CD14-positive monocyte (primary cell): ENCODE measurements around the gene CST1. TPM values are rescaled to one million over a fixed set of nuclear protein-coding genes. Genes with fewer than 3 reads are reported as not detected.
"Not testable (repeated sequence)": the region's sequence is repeated elsewhere in the genome, so short reads cannot be mapped to it uniquely, and the experiment has no call there.

ENCODE experiments used
- DNase-seq, 3 donors: peaks; one replicate each; pipeline ENCODE4 v3.0.0-alpha.2; 2011 to 2022
- H2AFZ ChIP-seq: 2 replicates; pipeline ENCODE4 v1.6.0; 2012; ENCODE audit warnings: mild to moderate bottlenecking, low read depth, low read length, inconsistent platforms; ENCODE audit not compliant: insufficient read depth, poor library complexity, severe bottlenecking
- H3K27ac ChIP-seq, 2 donors: 1 replicate in 1 of 2; 2 replicates in 1 of 2; pipeline ENCODE4 v1.5.1; 2012 to 2013; ENCODE audit warnings: low read length in 2 of 2, control low read depth in 1 of 2, inconsistent platforms in 1 of 2, low read depth in 1 of 2, mild to moderate bottlenecking in 1 of 2
- H3K27me3 ChIP-seq, 2 donors: one replicate each; pipeline versions ENCODE4 v1.6.0 to v1.6.1; 2011 to 2013; ENCODE audit warnings: low read length in 2 of 2; ENCODE audit not compliant: control insufficient read depth in 2 of 2, insufficient read depth in 2 of 2
- H3K36me3 ChIP-seq, 2 donors: replicated peaks in 1 of 2; 1 replicate in 1 of 2; 2 replicates in 1 of 2; pipeline versions ENCODE4 v1.5.1 to v1.6.1; 2012 to 2013; ENCODE audit warnings: low read length in 2 of 2, control low read depth in 1 of 2, inconsistent platforms in 1 of 2, mild to moderate bottlenecking in 1 of 2; ENCODE audit not compliant: insufficient read depth in 2 of 2, control insufficient read depth in 1 of 2
- H3K4me1 ChIP-seq, 2 donors: 1 replicate in 1 of 2; 2 replicates in 1 of 2; pipeline versions ENCODE4 v1.5.1 to v1.6.1; 2012 to 2013; ENCODE audit warnings: low read length in 2 of 2, control low read depth in 1 of 2, inconsistent platforms in 1 of 2, mild to moderate bottlenecking in 1 of 2, moderate library complexity in 1 of 2; ENCODE audit not compliant: insufficient read depth in 2 of 2, control insufficient read depth in 1 of 2
- H3K4me2 ChIP-seq: replicated peaks from 2 replicates; pipeline ENCODE3; 2012; ENCODE audit warnings: low read length, moderate library complexity, mild to moderate bottlenecking; ENCODE audit not compliant: poor library complexity, severe bottlenecking; ENCODE audit errors: extremely low read depth
- H3K4me3 ChIP-seq, 3 experiments: fragments of 200-600 bp in 1 of 3; sonication (generic) in 1 of 3; replicated peaks in 1 of 3; 1 replicate in 2 of 3; 2 replicates in 1 of 3; pipeline ENCODE4 v1.5.1; 2011 to 2013; ENCODE audit warnings: low read length in 3 of 3, mild to moderate bottlenecking in 3 of 3, control low read depth in 2 of 3, low read depth in 2 of 3, inconsistent platforms in 1 of 3, moderate library complexity in 1 of 3
- H3K79me2 ChIP-seq: 2 replicates; pipeline ENCODE4 v1.6.0; 2012; ENCODE audit warnings: mild to moderate bottlenecking, control low read depth, inconsistent platforms, low read length, moderate library complexity; ENCODE audit not compliant: insufficient read depth
- H3K9ac ChIP-seq: 2 replicates; pipeline ENCODE4 v1.6.0; 2017; ENCODE audit warnings: low read length, mild to moderate bottlenecking; ENCODE audit not compliant: insufficient read depth, poor library complexity, severe bottlenecking
- H3K9me3 ChIP-seq, 2 donors: replicated peaks in 1 of 2; 1 replicate in 1 of 2; 2 replicates in 1 of 2; pipeline versions ENCODE4 v1.5.1 to v1.6.1; 2012 to 2013; ENCODE audit warnings: low read length in 2 of 2, control low read depth in 1 of 2; ENCODE audit not compliant: control insufficient read depth in 1 of 2, insufficient read depth in 1 of 2
- H4K20me1 ChIP-seq: 2 replicates; pipeline ENCODE4 v1.6.0; 2012; ENCODE audit warnings: mild to moderate bottlenecking, low read length, control low read depth, moderate library complexity; ENCODE audit not compliant: insufficient read depth
- H3K27ac Mint-ChIP-seq, 7 donors: one replicate each; pipeline ENCODE4 v1.8.0; 2020; ENCODE audit warnings: mild to moderate bottlenecking in 7 of 7, mixed read lengths in 7 of 7, moderate library complexity in 6 of 7, inconsistent platforms in 2 of 7
- H3K27me3 Mint-ChIP-seq, 3 donors: one replicate each; pipeline ENCODE4 v1.8.0; 2021 to 2022; ENCODE audit warnings: low read depth in 3 of 3, mild to moderate bottlenecking in 3 of 3, mixed read lengths in 3 of 3, moderate library complexity in 3 of 3, inconsistent platforms in 1 of 3
- H3K36me3 Mint-ChIP-seq, 2 donors: one replicate each; pipeline ENCODE4 v1.8.0; 2020; ENCODE audit warnings: mixed read lengths in 2 of 2, inconsistent platforms in 1 of 2, mild to moderate bottlenecking in 1 of 2
- H3K4me1 Mint-ChIP-seq: one replicate; pipeline ENCODE4 v1.8.0; 2020; ENCODE audit warnings: mild to moderate bottlenecking, mixed read lengths
- H3K4me3 Mint-ChIP-seq, 2 donors: one replicate each; pipeline ENCODE4 v1.8.0; 2020; ENCODE audit warnings: mild to moderate bottlenecking in 2 of 2, mixed read lengths in 2 of 2, moderate library complexity in 1 of 2
- H3K9me3 Mint-ChIP-seq, 7 donors: one replicate each; pipeline ENCODE4 v1.8.0; 2020 to 2022; ENCODE audit warnings: mixed read lengths in 7 of 7, mild to moderate bottlenecking in 6 of 7, moderate library complexity in 6 of 7, inconsistent platforms in 2 of 7
- WGBS: methylation state at CpG from one replicate; pipeline ENCODE4 v1.1.5; 2013; ENCODE audit warnings: missing lambda C conversion rate; ENCODE audit not compliant: insufficient coverage; 5-methylcytosine and 5-hydroxymethylcytosine counted together
- intact Hi-C, 2 donors: fragments of 100-400 bp; cut with micrococcal nuclease; formaldehyde crosslinking; loops; one replicate each; pipeline versions ENCODE4 v1.15.0 to v1.15.1; 2023
- polyA plus RNA-seq, 3 donors: library from polyadenylated mRNA; depleted of rRNA in 1 of 3; unstranded in 2 of 3; stranded (reverse) in 1 of 3; fragments of 300-500 nt in 2 of 3; fragments of >200 nt in 1 of 3; fragmentation: Illumina TruSeq in 2 of 3; gene quantifications; 1 replicate in 2 of 3; 2 replicates in 1 of 3; pipeline ENCODE4 v1.2.3, GENCODE V29; 2012 to 2021
- TF ChIP-seq, protein P1 (sequence below): fragments of 200-600 bp; IDR thresholded peaks from one replicate; pipeline ENCODE4 v1.8.0; 2022; ENCODE audit warnings: antibody characterized with exemption, mild to moderate bottlenecking

The CST1 gene
- polyA plus RNA-seq, 3 donors = not detected

- Histone ChIP-seq H4K20me1 (no peaks in the 10 kb centered on the region), H3K9ac (no peak overlapping the region), H3K27ac (no peak overlapping the region), H3K4me2 (no peak overlapping the region), H3K79me2 (no peaks in the 10 kb centered on the region), H3K27me3 (no peaks in the 10 kb centered on the region), H2AFZ (no peak overlapping the region), H3K9me3 (no peaks in the 10 kb centered on the region), H3K4me1 (no peaks in the 10 kb centered on the region), H3K36me3 (no peaks in the 10 kb centered on the region), H3K4me3 (no peak overlapping the region)
- TF ChIP-seq, protein P1, sequence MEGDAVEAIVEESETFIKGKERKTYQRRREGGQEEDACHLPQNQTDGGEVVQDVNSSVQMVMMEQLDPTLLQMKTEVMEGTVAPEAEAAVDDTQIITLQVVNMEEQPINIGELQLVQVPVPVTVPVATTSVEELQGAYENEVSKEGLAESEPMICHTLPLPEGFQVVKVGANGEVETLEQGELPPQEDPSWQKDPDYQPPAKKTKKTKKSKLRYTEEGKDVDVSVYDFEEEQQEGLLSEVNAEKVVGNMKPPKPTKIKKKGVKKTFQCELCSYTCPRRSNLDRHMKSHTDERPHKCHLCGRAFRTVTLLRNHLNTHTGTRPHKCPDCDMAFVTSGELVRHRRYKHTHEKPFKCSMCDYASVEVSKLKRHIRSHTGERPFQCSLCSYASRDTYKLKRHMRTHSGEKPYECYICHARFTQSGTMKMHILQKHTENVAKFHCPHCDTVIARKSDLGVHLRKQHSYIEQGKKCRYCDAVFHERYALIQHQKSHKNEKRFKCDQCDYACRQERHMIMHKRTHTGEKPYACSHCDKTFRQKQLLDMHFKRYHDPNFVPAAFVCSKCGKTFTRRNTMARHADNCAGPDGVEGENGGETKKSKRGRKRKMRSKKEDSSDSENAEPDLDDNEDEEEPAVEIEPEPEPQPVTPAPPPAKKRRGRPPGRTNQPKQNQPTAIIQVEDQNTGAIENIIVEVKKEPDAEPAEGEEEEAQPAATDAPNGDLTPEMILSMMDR = peak; percentile 67
- Mint-ChIP-seq H3K9me3 (no peaks in the 10 kb centered on the region), H3K27me3 (peaks cover 0 to 2% (median 0%) of the 10 kb centered on the region in 3 donors), H3K36me3 (no peaks in the 10 kb centered on the region), H3K27ac (no peak overlapping the region), H3K4me1 (no peaks in the 10 kb centered on the region), H3K4me3 (no peak overlapping the region)
- 55% methylated on average over 7 of the region's 8 CpGs for WGBS
- DNase-seq = no peak
- intact Hi-C loops = no loop called here
These were observed 31.7 kb upstream of the CST1 start for GRCh38 chr20:23782366-23782983.

DNA sequence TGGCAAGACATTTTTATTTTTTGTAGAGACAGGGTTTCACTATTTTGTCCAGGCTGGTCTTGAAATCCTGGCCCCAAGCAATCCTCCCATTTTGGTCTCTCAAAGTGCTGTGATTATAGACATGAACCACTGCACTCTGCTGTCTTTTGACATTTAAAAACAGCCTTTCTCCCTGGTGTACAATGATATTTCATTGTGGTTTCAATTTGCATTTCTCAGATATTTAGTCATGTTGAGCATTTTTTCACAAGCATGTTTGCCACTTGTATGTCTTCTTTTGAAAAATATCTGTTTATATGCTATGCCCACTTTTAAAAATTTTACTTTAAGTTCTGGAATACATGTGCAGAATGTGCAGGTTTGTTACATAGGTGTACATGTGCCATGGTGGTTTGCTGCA, 27.9 kb upstream of the CST1 start:
- H3K9me3 Mint-ChIP-seq, DNase-seq, H3K79me2 ChIP-seq, H4K20me1 ChIP-seq, H3K4me1 ChIP-seq, H3K27ac Mint-ChIP-seq, H3K4me2 ChIP-seq, intact Hi-C loops, H2AFZ ChIP-seq, H3K27ac ChIP-seq, H3K36me3 ChIP-seq, H3K36me3 Mint-ChIP-seq, H3K27me3 Mint-ChIP-seq, H3K4me3 ChIP-seq, H3K4me3 Mint-ChIP-seq, H3K4me1 Mint-ChIP-seq, H3K27me3 ChIP-seq, H3K9ac ChIP-seq, H3K9me3 ChIP-seq: not testable (repeated sequence)

DNA sequence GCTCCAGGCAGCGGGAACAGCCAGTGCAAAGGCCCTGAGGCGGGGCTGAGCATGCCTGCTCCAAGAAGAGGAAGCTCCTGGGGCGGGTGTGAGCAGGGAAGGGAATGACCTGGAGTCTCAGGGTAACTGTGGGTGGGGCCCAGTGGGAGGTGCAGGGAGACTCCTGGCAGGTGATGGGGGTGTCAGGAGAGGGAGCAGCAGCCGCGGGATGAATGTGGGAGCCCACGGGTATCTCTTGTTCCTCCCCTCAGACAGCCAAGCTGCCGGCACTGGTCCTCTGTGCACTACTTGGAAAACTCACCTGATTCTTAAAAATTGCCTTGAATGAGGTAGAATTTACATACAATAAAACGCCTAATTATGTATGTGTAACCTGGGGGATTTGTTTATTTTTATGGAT, 26.6 kb upstream of the CST1 start:
- H2AFZ ChIP-seq, H3K9me3 ChIP-seq, H3K9ac ChIP-seq, H3K4me3 ChIP-seq, H3K4me1 ChIP-seq, DNase-seq, H3K79me2 ChIP-seq, H3K4me3 Mint-ChIP-seq, H3K4me1 Mint-ChIP-seq, intact Hi-C loops, H3K9me3 Mint-ChIP-seq, H3K36me3 Mint-ChIP-seq, H4K20me1 ChIP-seq, H3K27me3 ChIP-seq, H3K36me3 ChIP-seq, H3K27ac Mint-ChIP-seq, H3K27ac ChIP-seq, H3K27me3 Mint-ChIP-seq, H3K4me2 ChIP-seq: not testable (repeated sequence)
- no CpG with 5 or more reads among the region's 8 CpGs for WGBS
